ENCODE measurements around the gene MSANTD1. TPM values are rescaled to one million over a fixed set of nuclear protein-coding genes. Genes with fewer than 3 reads are reported as not detected.

MSANTD1 gene
- total and polyA plus RNA-seq, 3 donors from 2014 or later, result 3.6 to 10.3 (median 10.1) TPM

DNA sequence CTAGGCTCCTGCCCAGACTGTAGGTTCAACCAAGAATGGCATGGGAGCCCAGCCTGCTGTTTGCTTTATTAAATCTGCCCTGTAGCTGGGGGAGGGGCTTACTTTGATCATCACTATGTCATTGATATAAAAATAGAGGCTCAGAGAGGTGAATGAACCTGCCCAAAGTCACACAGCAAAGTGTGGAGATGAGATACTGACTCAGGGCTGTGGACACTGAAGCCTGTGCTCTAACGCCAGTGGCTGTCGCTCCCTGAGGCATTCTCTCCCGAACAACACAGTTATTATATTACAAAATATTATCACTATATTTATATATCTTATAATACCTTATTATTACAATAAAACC is 3.5 kb downstream of the MSANTD1 start:
- intact Hi-C loops (cut with DNase I; ENCODE audit: low total_unique reads), result no loop called here
- H3K36me3 ChIP-seq (ENCODE audit: low read depth, missing control alignments), result no peaks in the 10 kb centered on the region
- no peak overlapping the region for H3K4me3 ChIP-seq
- no peaks in the 10 kb centered on the region for H3K9me3 ChIP-seq
- no peak for DNase-seq
- TF ChIP-seq CTCF (IDR thresholded peaks at IDR 0.05), result no peak
- no peak for TF ChIP-seq POLR2A (IDR thresholded peaks at IDR 0.05)
- H3K27ac ChIP-seq, result no peak overlapping the region
- no peaks in the 10 kb centered on the region for H3K4me1 ChIP-seq
- WGBS, 2 donors, result 92 to 96% methylated on average over 3 of the region's 3 CpGs
- no peaks in the 10 kb centered on the region for H3K27me3 ChIP-seq

DNA sequence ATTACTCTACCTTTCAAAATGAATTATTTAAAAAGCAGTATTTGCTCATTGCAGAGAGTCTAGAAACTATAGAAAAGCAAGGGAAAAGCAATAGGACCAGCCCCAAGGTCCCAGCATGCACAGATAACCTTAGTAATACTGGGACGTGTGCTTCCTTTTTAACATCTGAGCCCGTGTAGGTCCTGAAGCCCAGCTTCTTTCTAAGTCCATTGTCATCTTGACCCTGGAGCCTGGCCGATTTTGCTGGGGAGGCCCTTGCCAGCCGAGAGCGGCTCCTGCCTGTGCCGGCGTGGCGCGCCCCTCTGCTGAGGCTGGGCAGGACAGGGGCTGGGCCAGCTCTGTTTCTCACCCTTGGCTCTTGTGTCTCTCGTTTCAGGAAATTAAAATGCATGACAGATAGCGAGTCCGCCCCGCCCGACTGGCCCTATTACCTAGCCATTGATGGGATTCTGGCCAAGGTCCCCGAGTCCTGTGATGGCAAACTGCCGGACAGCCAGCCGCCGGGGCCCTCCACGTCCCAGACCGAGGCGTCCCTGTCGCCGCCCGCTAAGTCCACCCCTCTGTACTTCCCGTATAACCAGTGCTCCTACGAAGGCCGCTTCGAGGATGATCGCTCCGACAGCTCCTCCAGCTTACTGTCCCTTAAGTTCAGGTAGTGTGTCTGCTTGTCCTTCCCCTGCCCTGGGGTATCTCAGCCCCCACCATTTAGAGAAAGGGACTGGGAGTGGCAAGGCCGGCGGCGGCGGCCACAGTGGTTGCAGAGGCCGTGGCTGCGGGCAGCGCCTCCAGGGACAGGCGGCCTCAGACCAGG is 4.1 kb downstream of the MSANTD1 start:
- 92 to 96% methylated on average over 33 to 38 of the region's 38 CpGs for WGBS, 2 donors
- no peaks in the 10 kb centered on the region for H3K4me1 ChIP-seq
- intact Hi-C loops (cut with DNase I; ENCODE audit: low total_unique reads), result no loop called here
- no peaks in the 10 kb centered on the region for H3K36me3 ChIP-seq (ENCODE audit: low read depth, missing control alignments)
- no peak overlapping the region for H3K27ac ChIP-seq
- H3K27me3 ChIP-seq, result no peaks in the 10 kb centered on the region
- no peaks in the 10 kb centered on the region for H3K9me3 ChIP-seq
- DNase-seq, result no peak
- H3K4me3 ChIP-seq, result no peak overlapping the region
- TF ChIP-seq POLR2A (IDR thresholded peaks at IDR 0.05) (no peak), CTCF (IDR thresholded peaks at IDR 0.05) (no peak)

GRCh38 chr4:3253808-3254207 is 4.8 kb downstream of the MSANTD1 start:
- no peaks in the 10 kb centered on the region for H3K4me1 ChIP-seq
- 83 to 100% methylated on average over 10 to 13 of the region's 13 CpGs for WGBS, 2 donors
- no peaks in the 10 kb centered on the region for H3K9me3 ChIP-seq
- H3K27me3 ChIP-seq, result no peaks in the 10 kb centered on the region
- intact Hi-C loops (cut with DNase I; ENCODE audit: low total_unique reads), result no loop called here
- H3K27ac ChIP-seq, result no peak overlapping the region
- no peak for TF ChIP-seq CTCF (IDR thresholded peaks at IDR 0.05)
- no peak for TF ChIP-seq POLR2A (IDR thresholded peaks at IDR 0.05)
- H3K4me3 ChIP-seq, result no peak overlapping the region
- DNase-seq, result no peak
- H3K36me3 ChIP-seq (ENCODE audit: low read depth, missing control alignments), result no peaks in the 10 kb centered on the region

- 93 to 94% methylated on average over 7 to 14 of the region's 14 CpGs for WGBS, 2 donors
- intact Hi-C loops (cut with DNase I; ENCODE audit: low total_unique reads), result no loop called here
- Histone ChIP-seq H3K4me3 (no peak overlapping the region), H3K27ac (no peak overlapping the region), H3K27me3 (no peaks in the 10 kb centered on the region), H3K36me3 (ENCODE audit: low read depth, missing control alignments) (no peaks in the 10 kb centered on the region), H3K4me1 (no peaks in the 10 kb centered on the region), H3K9me3 (no peaks in the 10 kb centered on the region)
- TF ChIP-seq CTCF (IDR thresholded peaks at IDR 0.05) (no peak), POLR2A (IDR thresholded peaks at IDR 0.05) (no peak)
- DNase-seq, result no peak
Measured at GRCh38 chr4:3254302-3255131, 5.6 kb downstream of the MSANTD1 start.
